GM23338 (cell line): Measurements from ENCODE around the gene PSORS1C1.

Source experiments
- CREB1 ChIP-seq: fragments of 250-450 bp; sonication (Bioruptor Pico); IDR thresholded peaks from 2 replicates; pipeline ENCODE4 v1.5.0; 2020; ENCODE audit warnings: low read depth, mild to moderate bottlenecking, moderate library complexity
- EZH2 ChIP-seq: fragments of 200-600 bp; sonication (generic); IDR thresholded peaks from one replicate; pipeline ENCODE4 v1.8.0; 2017; ENCODE audit warnings: antibody characterized with exemption, mild to moderate bottlenecking, low read depth; ENCODE audit not compliant: unreplicated experiment
- POLR2AphosphoS5 ChIP-seq: IDR thresholded peaks from 2 replicates; pipeline ENCODE4 v1.6.1; 2016; ENCODE audit warnings: antibody characterized with exemption, low read depth
- STAT1 ChIP-seq: IDR thresholded peaks from one replicate; pipeline ENCODE4 v1.6.1; 2016; ENCODE audit warnings: antibody characterized with exemption; ENCODE audit not compliant: unreplicated experiment
- TF ChIP-seq, protein P1 (sequence below), 2 experiments: fragments of 200-600 bp in 1 of 2; sonication (generic) in 1 of 2; conservative IDR thresholded peaks; 2 replicates each; pipeline versions ENCODE4 v1.5.1 to v1.6.1; 2016 to 2017; ENCODE audit warnings: antibody characterized with exemption in 2 of 2, low read depth in 2 of 2, mild to moderate bottlenecking in 2 of 2, moderate library complexity in 1 of 2
- TF ChIP-seq, protein P2 (sequence below): IDR thresholded peaks from 2 replicates; pipeline ENCODE4 v1.6.1; 2016; ENCODE audit warnings: antibody characterized with exemption

DNA sequence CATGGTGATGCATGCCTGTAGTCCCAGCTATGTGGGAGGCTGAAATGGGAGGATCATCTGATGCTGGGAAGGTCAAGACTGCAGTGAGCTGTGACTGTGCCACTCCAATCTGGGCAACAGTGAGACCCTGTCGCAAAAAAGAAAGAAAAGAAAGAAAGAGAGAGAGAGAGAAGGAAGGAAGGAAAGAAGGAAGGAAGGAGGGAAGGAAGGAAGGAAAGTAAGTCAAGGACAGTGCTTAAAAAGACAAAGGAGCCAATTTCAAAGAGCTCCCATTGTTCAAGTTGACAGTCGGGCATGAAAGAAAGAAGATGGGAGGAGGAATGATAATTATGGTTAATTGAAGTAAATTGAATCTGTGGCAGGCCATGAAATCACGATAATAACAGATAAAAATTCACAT, 18.4 kb upstream of the PSORS1C1 start:
- TF ChIP-seq, protein P1, sequence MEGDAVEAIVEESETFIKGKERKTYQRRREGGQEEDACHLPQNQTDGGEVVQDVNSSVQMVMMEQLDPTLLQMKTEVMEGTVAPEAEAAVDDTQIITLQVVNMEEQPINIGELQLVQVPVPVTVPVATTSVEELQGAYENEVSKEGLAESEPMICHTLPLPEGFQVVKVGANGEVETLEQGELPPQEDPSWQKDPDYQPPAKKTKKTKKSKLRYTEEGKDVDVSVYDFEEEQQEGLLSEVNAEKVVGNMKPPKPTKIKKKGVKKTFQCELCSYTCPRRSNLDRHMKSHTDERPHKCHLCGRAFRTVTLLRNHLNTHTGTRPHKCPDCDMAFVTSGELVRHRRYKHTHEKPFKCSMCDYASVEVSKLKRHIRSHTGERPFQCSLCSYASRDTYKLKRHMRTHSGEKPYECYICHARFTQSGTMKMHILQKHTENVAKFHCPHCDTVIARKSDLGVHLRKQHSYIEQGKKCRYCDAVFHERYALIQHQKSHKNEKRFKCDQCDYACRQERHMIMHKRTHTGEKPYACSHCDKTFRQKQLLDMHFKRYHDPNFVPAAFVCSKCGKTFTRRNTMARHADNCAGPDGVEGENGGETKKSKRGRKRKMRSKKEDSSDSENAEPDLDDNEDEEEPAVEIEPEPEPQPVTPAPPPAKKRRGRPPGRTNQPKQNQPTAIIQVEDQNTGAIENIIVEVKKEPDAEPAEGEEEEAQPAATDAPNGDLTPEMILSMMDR (conservative IDR thresholded peaks at IDR 0.05; ENCODE audit: low read depth in 2 of 2), result no peak
- TF ChIP-seq, protein P2, sequence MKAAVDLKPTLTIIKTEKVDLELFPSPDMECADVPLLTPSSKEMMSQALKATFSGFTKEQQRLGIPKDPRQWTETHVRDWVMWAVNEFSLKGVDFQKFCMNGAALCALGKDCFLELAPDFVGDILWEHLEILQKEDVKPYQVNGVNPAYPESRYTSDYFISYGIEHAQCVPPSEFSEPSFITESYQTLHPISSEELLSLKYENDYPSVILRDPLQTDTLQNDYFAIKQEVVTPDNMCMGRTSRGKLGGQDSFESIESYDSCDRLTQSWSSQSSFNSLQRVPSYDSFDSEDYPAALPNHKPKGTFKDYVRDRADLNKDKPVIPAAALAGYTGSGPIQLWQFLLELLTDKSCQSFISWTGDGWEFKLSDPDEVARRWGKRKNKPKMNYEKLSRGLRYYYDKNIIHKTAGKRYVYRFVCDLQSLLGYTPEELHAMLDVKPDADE, result no peak
- no peak for TF ChIP-seq POLR2AphosphoS5
- no peak for TF ChIP-seq EZH2
- no peak for TF ChIP-seq CREB1 (CRISPR knock-in tag)
- TF ChIP-seq STAT1, result no peak
